Calu3 (cell line): Measurements from ENCODE around the gene TBC1D32. TPM values are rescaled to one million over a fixed set of nuclear protein-coding genes. Genes with fewer than 3 reads are reported as not detected.

Experiments used
- BruUV-seq: library from RNA; stranded (reverse); fragments of 400-500 nt; replicated peaks from 2 replicates; lab custom pipeline; 2021; lab: Mats Ljungman, UMichigan
- CTCF ChIA-PET: fragments of 300-600 bp; sonication (Branson Sonifier 250); formaldehyde crosslinking; loops from one replicate; lab custom pipeline; 2022; ENCODE audit warnings: antibody characterized with exemption; lab: Charles Lee
- DNase-seq: peaks from one replicate; pipeline ENCODE4 v3.0.0; 2022
- H3K27ac Mint-ChIP-seq: one replicate; pipeline ENCODE4 v1.8.0; 2022; ENCODE audit warnings: mixed read lengths; ENCODE audit not compliant: unreplicated experiment
- H3K27me3 Mint-ChIP-seq: one replicate; pipeline ENCODE4 v1.8.0; 2022; ENCODE audit warnings: mixed read lengths; ENCODE audit not compliant: unreplicated experiment
- H3K36me3 Mint-ChIP-seq: one replicate; pipeline ENCODE4 v1.8.0; 2022; ENCODE audit warnings: mild to moderate bottlenecking, moderate library complexity, mixed read lengths; ENCODE audit not compliant: insufficient read depth, unreplicated experiment
- H3K4me1 Mint-ChIP-seq: one replicate; pipeline ENCODE4 v1.8.0; 2022; ENCODE audit warnings: mild to moderate bottlenecking, low read depth, mixed read lengths; ENCODE audit not compliant: unreplicated experiment
- H3K4me3 Mint-ChIP-seq: one replicate; pipeline ENCODE4 v1.8.0; 2022; ENCODE audit warnings: mild to moderate bottlenecking, low read depth, moderate library complexity, mixed read lengths; ENCODE audit not compliant: unreplicated experiment
- H3K9me3 Mint-ChIP-seq: one replicate; pipeline ENCODE4 v1.8.0; 2022; ENCODE audit warnings: low read depth, mixed read lengths; ENCODE audit not compliant: unreplicated experiment
- CTCF ChIP-seq: fragments of 200-600 bp; IDR thresholded peaks from one replicate; pipeline ENCODE4 v1.8.0; 2022; ENCODE audit warnings: antibody characterized with exemption; ENCODE audit not compliant: unreplicated experiment
- intact Hi-C: fragments of 100-400 bp; cut with micrococcal nuclease; formaldehyde crosslinking; loops from one replicate; pipeline ENCODE4 v1.10.0; 2022; ENCODE audit not compliant: unreplicated experiment
- total RNA-seq: library from RNA; stranded (reverse); gene quantifications from 2 replicates; pipeline ENCODE4 v1.2.3, GENCODE V29; 2022

The TBC1D32 gene
- total RNA-seq, 1 experiment from 2014 or later = 8.9 TPM

GRCh38 chr6:121161886-121162285 is 172.4 kb downstream of the TBC1D32 start:
- H3K9me3 Mint-ChIP-seq = no peaks in the 10 kb centered on the region
- no peaks in the 10 kb centered on the region for H3K27me3 Mint-ChIP-seq
- no TSS peak for BruUV-seq
- no peak overlapping the region for H3K27ac Mint-ChIP-seq
- no peaks in the 10 kb centered on the region for H3K36me3 Mint-ChIP-seq
- CTCF ChIA-PET = no interaction called here
- intact Hi-C loops = no loop called here
- no peaks in the 10 kb centered on the region for H3K4me1 Mint-ChIP-seq
- H3K4me3 Mint-ChIP-seq = no peak overlapping the region
- no peak for DNase-seq
- TF ChIP-seq CTCF = no peak

GRCh38 chr6:121160276-121160675 is 174.0 kb downstream of the TBC1D32 start:
- CTCF ChIA-PET = no interaction called here
- H3K27me3 Mint-ChIP-seq = no peaks in the 10 kb centered on the region

GRCh38 chr6:121158891-121159290 is 175.4 kb downstream of the TBC1D32 start:
- no peak for TF ChIP-seq CTCF
- intact Hi-C loops = no loop called here
- no peaks in the 10 kb centered on the region for H3K36me3 Mint-ChIP-seq
- no peaks in the 10 kb centered on the region for H3K4me1 Mint-ChIP-seq
- no peak overlapping the region for H3K27ac Mint-ChIP-seq
- BruUV-seq = no TSS peak
- H3K27me3 Mint-ChIP-seq = no peaks in the 10 kb centered on the region
- no peak for DNase-seq
- H3K9me3 Mint-ChIP-seq = no peaks in the 10 kb centered on the region
- CTCF ChIA-PET = no interaction called here
- no peak overlapping the region for H3K4me3 Mint-ChIP-seq

More at GRCh38 chr6:121160276-121160675, 174.0 kb downstream of the TBC1D32 start:
- intact Hi-C loops = no loop called here
- no peak for DNase-seq
- H3K4me3 Mint-ChIP-seq = no peak overlapping the region
- no peaks in the 10 kb centered on the region for H3K36me3 Mint-ChIP-seq
- BruUV-seq = no TSS peak
- H3K4me1 Mint-ChIP-seq = no peaks in the 10 kb centered on the region
- H3K9me3 Mint-ChIP-seq = no peaks in the 10 kb centered on the region
- no peak overlapping the region for H3K27ac Mint-ChIP-seq
- no peak for TF ChIP-seq CTCF

GRCh38 chr6:121158438-121158837 is 175.8 kb downstream of the TBC1D32 start:
- TF ChIP-seq CTCF = no peak
- CTCF ChIA-PET = no interaction called here
- BruUV-seq = no TSS peak
- H3K27me3 Mint-ChIP-seq = no peaks in the 10 kb centered on the region
- H3K4me3 Mint-ChIP-seq = no peak overlapping the region
- no peak for DNase-seq
- intact Hi-C loops = no loop called here
- H3K4me1 Mint-ChIP-seq = no peaks in the 10 kb centered on the region
- no peaks in the 10 kb centered on the region for H3K36me3 Mint-ChIP-seq
- H3K27ac Mint-ChIP-seq = no peak overlapping the region
- H3K9me3 Mint-ChIP-seq = no peaks in the 10 kb centered on the region
